ENCODE results near the gene MYRIP. TPM values are rescaled to one million over a fixed set of nuclear protein-coding genes. Genes with fewer than 3 reads are reported as not detected.

The MYRIP gene
- total RNA-seq, 2 donors from 2014 or later = not detected

DNA sequence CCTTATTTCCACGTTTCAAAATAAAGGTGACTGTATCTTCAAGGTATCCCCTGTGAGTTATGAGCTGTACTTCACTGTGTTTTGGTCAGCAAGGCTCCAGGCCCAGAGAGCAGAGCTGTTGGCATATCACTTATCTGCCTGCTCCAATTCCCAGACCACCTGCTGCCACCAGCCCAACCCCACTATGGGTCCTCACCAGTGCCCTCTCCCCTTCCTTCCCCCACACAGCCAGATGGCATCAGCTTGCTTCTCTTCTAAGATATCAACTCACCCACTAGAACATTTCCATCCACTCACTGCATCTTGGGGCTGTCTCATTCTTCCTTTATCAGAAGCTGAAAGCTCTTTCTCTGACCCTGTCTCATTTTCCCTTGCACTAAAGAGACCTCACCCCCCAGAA lies 363.2 kb downstream of the MYRIP start:
- H3K9me3 Mint-ChIP-seq = no peaks in the 10 kb centered on the region
- no peak for ATAC-seq (replicated peaks)
- H3K27ac Mint-ChIP-seq = no peak overlapping the region
- H3K36me3 Mint-ChIP-seq (ENCODE audit: low read depth) = no peaks in the 10 kb centered on the region
- H3K27me3 Mint-ChIP-seq = peaks cover 15% of the 10 kb centered on the region
- H3K4me3 Mint-ChIP-seq = no peak overlapping the region
- peaks cover 3% of the 10 kb centered on the region for H3K4me1 Mint-ChIP-seq

DNA sequence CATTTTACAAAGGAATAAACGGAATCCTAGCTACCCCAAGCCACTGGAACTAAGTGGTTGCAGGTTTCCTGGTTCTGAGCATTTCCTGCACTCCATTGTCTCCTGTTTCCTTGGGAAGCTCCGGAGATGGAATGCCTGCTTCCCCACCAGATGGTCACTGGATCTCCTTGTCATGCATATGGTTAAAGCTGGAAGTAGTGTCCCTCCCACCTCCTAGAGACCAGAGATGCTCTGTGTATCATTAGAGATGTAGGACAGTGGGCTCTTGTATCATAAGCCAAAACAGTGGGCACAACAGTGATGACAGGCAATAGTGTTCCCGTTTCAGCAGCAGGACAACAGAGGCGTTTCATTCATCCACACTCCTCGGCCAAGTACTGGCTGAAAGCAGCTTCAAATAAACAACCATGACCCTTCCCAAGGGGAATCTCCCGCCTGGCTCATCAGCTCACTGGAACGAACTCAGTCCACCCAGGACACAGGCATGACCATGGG lies 363.9 kb downstream of the MYRIP start:
- Mint-ChIP-seq H3K4me1 (peaks cover 3% of the 10 kb centered on the region), H3K27ac (no peak overlapping the region), H3K4me3 (no peak overlapping the region), H3K9me3 (no peaks in the 10 kb centered on the region), H3K27me3 (peaks cover 10% of the 10 kb centered on the region), H3K36me3 (ENCODE audit: low read depth) (no peaks in the 10 kb centered on the region)
- no peak for ATAC-seq (replicated peaks)

DNA sequence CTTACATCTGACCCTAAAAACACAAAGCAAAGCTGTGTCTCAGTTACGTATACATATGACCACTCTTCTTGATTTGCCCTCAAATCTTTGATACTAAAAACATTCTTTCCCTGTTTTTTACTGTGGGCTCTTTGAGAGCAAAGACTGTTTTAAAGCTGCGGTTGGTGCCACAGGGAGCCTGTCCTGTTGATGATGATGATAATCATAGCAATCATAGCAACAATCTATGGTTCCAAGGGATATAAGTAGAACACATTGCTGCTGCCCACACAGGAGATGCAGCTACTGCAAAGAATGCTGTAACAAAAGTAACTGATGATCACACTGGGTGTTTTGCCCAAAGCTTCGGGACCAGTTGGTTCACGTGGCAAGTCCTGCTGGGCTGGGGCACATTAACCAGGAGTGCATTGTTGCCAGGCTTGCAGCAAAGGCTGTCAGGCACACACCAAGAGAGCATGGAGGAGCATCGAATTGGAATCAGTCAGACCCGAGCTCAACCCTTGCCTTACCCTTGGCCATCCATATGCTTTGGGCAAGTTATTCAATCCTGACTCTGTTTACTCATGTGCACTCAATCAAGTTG lies 368.7 kb downstream of the MYRIP start:
- Mint-ChIP-seq H3K27ac (no peak overlapping the region), H3K27me3 (no peaks in the 10 kb centered on the region), H3K36me3 (ENCODE audit: low read depth) (no peaks in the 10 kb centered on the region), H3K4me1 (no peaks in the 10 kb centered on the region), H3K4me3 (no peak overlapping the region), H3K9me3 (no peaks in the 10 kb centered on the region)
- no peak for ATAC-seq (replicated peaks)

DNA sequence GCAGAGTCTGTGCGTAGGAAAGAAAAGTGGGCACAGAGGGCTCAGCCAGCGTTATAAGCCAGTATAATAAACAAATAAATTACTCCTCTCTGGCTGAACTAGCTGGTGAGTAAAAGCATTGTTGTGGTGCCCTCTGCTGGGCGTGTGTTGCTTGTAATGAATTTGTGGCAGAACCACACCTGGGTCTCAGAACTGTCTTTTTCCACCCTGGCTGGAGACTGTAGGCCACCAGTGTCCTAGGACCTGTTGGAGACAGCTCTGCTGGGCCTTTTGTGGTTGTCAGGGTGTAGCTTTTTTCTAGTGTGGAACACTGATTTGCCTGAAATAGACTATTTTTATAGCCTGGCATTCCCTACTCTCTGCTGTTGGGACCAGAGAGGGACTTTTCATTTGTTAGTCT lies 369.6 kb downstream of the MYRIP start:
- ATAC-seq (replicated peaks) = peak; percentile 35
- Mint-ChIP-seq H3K4me3 (no peak overlapping the region), H3K9me3 (no peaks in the 10 kb centered on the region), H3K36me3 (ENCODE audit: low read depth) (no peaks in the 10 kb centered on the region), H3K27me3 (no peaks in the 10 kb centered on the region), H3K4me1 (no peaks in the 10 kb centered on the region), H3K27ac (no peak overlapping the region)

DNA sequence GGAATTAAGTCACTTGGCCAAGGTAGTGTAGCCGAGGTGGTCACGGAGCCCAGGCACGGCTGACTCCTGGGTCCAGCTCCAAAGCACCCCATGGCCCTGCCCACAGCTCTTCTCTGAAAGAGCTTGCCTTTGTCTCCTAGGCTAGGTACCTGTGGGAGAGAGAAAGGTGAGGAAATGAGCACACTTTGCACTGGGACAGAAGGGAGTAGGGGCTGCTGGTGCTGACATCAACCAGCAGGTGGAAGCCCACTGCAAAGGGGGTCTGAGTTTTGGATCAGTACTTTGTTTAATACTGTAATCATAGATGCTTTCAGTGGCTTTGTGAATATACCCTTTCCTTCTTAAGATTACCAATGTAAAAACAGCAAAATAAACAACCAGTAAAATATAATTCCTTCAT lies 371.8 kb downstream of the MYRIP start:
- Mint-ChIP-seq H3K4me1 (no peaks in the 10 kb centered on the region), H3K27me3 (no peaks in the 10 kb centered on the region), H3K4me3 (no peak overlapping the region), H3K36me3 (ENCODE audit: low read depth) (no peaks in the 10 kb centered on the region), H3K27ac (no peak overlapping the region), H3K9me3 (no peaks in the 10 kb centered on the region)
- ATAC-seq (replicated peaks) = no peak

DNA sequence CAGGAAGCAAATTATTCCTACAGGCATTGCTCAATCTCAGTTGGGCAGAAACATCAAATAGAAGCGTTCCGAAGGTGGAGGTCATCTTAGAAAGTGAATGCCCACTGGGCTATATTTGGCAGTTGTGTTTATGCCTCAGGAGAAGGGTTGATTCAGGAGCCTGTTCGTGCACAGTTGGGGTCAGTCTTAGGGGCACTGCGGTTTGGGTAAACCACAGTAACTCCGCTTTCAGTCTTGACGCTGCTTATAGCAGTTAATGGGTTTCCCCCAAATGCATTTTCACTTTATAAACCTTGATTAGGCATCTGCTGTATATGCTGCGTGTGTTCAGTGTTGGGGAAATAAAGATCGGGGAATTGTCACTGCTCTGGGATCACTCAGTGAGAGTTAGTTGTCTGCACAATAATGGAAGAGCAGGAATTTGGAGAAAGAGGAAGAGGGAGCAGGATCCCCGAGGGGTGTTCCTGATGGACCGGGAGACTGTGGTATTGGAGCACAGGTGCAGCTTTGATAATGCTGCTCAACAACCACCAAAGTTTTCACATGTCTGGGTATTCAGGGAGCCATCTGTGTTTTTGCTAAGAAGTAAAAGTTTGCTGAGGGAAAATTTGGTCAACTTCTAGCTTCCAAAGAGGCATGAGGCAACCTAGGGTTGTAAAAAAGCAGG lies 375.8 kb downstream of the MYRIP start:
- ATAC-seq (replicated peaks) = no peak
- no peaks in the 10 kb centered on the region for H3K36me3 Mint-ChIP-seq (ENCODE audit: low read depth)

DNA sequence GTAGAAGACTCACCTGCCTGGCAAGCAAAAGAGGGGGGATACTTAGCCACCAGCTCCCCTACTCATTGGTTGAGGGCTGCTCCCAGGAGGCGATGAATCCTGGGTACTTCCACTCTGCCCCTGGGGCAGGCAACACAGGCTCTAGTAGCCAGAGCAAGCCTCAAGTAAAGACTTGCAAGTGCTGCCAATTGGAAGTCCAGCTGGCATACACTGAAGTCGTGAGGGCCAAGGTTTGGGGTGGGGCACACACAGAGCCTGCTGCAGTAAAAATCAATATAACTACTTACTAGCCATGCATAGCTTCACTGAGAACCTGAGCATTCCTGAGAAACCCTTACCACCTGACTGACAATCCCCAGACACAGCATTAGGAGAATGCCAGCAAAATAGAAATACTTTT lies 377.1 kb downstream of the MYRIP start:
- Mint-ChIP-seq H3K27me3 (no peaks in the 10 kb centered on the region), H3K9me3 (no peaks in the 10 kb centered on the region), H3K36me3 (ENCODE audit: low read depth) (no peaks in the 10 kb centered on the region), H3K4me1 (no peaks in the 10 kb centered on the region), H3K27ac (no peak overlapping the region), H3K4me3 (no peak overlapping the region)
- no peak for ATAC-seq (replicated peaks)

More for the DNA sequence above, 375.8 kb downstream of the MYRIP start:
- Mint-ChIP-seq H3K4me1 (no peaks in the 10 kb centered on the region), H3K4me3 (no peak overlapping the region), H3K27me3 (no peaks in the 10 kb centered on the region), H3K27ac (no peak overlapping the region), H3K9me3 (no peaks in the 10 kb centered on the region)

DNA sequence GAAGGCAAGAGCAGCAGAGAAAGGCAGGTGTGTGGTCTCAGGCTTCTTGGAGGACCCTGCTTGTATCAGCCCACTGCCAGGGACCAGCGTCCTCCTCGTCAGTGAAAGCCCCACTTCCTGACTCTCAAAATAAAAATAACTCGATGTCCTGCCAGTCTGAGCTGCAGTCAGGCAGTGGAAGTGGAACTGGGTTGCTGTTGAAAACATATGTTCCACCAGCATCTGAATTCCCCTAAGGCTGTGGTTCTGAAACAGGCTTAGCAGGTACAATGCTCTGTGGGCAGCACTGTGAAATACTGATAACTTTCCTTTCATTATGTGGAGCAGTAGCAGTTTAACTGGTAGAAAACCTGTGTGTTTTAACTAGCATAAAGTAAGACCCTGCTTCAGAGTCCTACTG lies 378.5 kb downstream of the MYRIP start:
- Mint-ChIP-seq H3K4me3 (no peak overlapping the region), H3K27me3 (no peaks in the 10 kb centered on the region), H3K36me3 (ENCODE audit: low read depth) (no peaks in the 10 kb centered on the region), H3K9me3 (no peaks in the 10 kb centered on the region), H3K4me1 (no peaks in the 10 kb centered on the region), H3K27ac (no peak overlapping the region)
- no peak for ATAC-seq (replicated peaks)

DNA sequence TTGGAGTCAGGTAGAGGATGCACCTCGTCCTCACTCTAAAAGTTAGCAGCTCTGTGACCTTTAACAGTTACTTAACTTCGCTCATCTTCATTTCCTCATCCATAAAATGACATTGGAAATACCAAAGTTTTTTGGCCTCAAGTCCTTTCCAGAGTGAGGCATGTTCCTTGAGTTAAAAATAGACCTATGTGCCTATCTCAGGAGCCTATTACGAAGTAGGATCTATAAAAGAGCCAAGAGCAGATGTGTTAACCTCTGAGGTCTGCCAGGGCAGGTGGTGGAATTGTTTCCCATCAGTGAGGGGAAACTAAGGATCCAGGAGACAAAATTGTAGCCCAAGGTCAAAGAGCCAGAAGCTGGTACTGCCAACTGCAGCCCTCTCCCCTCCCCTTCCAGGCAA lies 379.7 kb downstream of the MYRIP start:
- Mint-ChIP-seq H3K9me3 (no peaks in the 10 kb centered on the region), H3K4me3 (no peak overlapping the region), H3K27me3 (no peaks in the 10 kb centered on the region), H3K36me3 (ENCODE audit: low read depth) (no peaks in the 10 kb centered on the region), H3K4me1 (no peaks in the 10 kb centered on the region), H3K27ac (no peak overlapping the region)
- ATAC-seq (replicated peaks) = no peak

DNA sequence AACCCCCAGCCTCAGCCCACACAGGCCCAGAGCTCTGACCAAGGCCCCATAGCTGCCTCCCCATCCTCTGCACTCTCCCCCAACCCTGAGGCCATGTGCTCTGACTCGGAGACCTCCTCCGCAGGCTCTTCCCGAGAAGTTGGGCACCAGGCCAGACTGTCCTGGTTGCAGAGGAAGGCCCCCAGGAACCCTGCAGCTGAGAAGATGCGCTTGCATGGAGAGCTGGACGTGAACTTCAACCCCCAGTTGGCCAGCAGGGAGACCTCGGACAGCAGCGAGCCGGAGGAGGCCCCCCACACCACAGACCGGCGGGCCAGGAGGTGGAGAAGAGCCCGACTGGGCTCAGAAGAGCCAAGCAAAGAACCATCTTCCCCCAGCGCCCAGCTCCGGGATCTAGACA lies 380.6 kb downstream of the MYRIP start:
- H3K36me3 Mint-ChIP-seq (ENCODE audit: low read depth) = no peaks in the 10 kb centered on the region
- no peak for ATAC-seq (replicated peaks)
- no peak overlapping the region for H3K4me3 Mint-ChIP-seq
- no peaks in the 10 kb centered on the region for H3K9me3 Mint-ChIP-seq
- H3K4me1 Mint-ChIP-seq = no peaks in the 10 kb centered on the region
- H3K27ac Mint-ChIP-seq = no peak overlapping the region
- no peaks in the 10 kb centered on the region for H3K27me3 Mint-ChIP-seq

DNA sequence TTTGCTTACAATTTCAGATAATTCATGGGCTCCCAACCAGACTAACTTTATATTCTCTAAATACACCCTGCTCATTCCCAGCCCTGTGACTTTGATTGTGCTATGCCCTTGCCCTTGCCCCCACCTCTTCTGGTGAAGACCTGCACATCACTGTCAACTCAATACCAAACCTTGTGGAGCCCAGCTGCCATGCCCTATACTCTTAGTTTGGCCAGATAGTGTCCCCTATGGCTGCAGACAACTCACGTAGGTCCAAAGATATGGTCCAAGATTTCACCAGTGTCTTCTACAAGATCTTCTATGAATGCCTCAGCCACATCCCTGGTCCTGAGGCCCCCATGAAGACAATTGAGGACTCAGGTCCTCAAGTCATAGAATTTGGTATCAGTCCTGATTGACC lies 381.8 kb downstream of the MYRIP start:
- H3K4me1 Mint-ChIP-seq = no peaks in the 10 kb centered on the region
- no peak overlapping the region for H3K27ac Mint-ChIP-seq
- no peaks in the 10 kb centered on the region for H3K27me3 Mint-ChIP-seq
- H3K9me3 Mint-ChIP-seq = no peaks in the 10 kb centered on the region
- no peak for ATAC-seq (replicated peaks)
- H3K4me3 Mint-ChIP-seq = no peak overlapping the region
- H3K36me3 Mint-ChIP-seq (ENCODE audit: low read depth) = no peaks in the 10 kb centered on the region

DNA sequence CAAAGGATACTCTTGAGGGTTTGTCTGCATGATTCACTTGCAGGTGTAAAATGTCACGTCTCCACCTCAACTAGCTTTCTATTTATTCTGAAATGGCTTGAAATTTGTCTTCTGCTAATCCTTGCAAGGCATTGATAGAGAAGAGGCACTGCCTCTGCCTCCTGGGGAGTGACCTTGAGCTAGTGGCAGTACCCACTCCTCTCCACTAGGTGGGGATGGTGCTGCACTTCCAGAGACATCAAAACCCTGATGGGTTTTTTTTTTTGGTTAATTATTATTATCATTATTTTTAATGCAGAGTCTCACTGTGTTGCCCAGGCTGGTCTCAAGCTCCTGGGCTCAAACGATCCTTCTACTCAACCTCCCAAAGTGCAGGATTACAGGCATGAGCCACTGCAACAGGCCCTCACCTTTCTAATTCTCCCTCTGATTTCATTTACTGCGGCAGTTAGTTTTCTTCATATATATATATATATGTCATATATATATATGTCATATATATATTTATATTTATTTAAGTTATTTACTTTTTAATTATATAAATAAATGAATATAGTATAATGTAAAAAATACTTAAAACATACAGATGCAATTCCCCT lies 382.5 kb downstream of the MYRIP start:
- no peak overlapping the region for H3K4me3 Mint-ChIP-seq
- ATAC-seq (replicated peaks) = peak; percentile 62
- no peaks in the 10 kb centered on the region for H3K36me3 Mint-ChIP-seq (ENCODE audit: low read depth)
- H3K27me3 Mint-ChIP-seq = no peaks in the 10 kb centered on the region
- H3K4me1 Mint-ChIP-seq = no peaks in the 10 kb centered on the region
- H3K27ac Mint-ChIP-seq = no peak overlapping the region
- no peaks in the 10 kb centered on the region for H3K9me3 Mint-ChIP-seq

DNA sequence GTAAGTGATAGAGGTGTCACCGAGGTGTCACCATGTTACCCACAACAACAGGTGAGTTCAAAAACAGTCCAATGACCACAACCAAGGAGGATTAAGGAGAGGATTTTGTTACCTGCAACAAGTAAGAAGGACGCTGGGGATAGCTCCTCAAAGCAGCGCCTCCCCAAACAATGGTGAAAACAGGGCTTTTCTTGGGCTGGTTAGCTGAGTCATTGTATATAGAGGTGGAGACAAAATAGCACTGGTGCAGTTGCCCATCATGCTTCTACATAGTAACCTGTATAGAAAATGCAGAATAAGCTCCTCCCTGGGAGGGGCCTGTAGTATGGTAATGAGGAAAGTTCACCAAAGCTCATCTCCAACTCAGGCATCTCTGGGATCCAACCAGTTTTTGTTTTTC lies 383.2 kb downstream of the MYRIP start:
- H3K4me1 Mint-ChIP-seq = no peaks in the 10 kb centered on the region
- no peaks in the 10 kb centered on the region for H3K36me3 Mint-ChIP-seq (ENCODE audit: low read depth)
- no peaks in the 10 kb centered on the region for H3K9me3 Mint-ChIP-seq
- H3K27me3 Mint-ChIP-seq = no peaks in the 10 kb centered on the region
- no peak overlapping the region for H3K4me3 Mint-ChIP-seq
- H3K27ac Mint-ChIP-seq = no peak overlapping the region
- ATAC-seq (replicated peaks) = no peak

DNA sequence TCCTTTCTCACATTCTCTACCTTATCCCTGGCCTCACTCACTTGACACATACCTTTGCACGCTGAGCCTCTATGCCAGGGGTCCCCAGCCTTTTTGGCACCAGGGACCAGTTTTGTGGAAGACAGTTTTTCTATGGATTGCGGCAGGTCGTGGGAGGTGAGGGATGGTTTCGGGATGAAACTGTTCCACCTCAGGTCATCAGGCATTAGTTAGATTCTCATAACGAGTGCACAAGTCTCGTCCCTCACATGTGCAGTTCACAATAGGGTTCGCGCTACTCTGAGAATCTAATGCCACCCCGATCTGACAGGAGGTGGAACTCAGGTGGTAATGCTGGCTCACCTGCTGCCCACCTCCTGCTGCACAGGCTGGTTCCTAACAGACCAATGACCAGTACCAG lies 387.6 kb downstream of the MYRIP start:
- no peaks in the 10 kb centered on the region for H3K4me1 Mint-ChIP-seq
- no peaks in the 10 kb centered on the region for H3K36me3 Mint-ChIP-seq (ENCODE audit: low read depth)
- no peak for ATAC-seq (replicated peaks)
- H3K4me3 Mint-ChIP-seq = no peak overlapping the region
- no peaks in the 10 kb centered on the region for H3K27me3 Mint-ChIP-seq
- no peak overlapping the region for H3K27ac Mint-ChIP-seq
- H3K9me3 Mint-ChIP-seq = no peaks in the 10 kb centered on the region

DNA sequence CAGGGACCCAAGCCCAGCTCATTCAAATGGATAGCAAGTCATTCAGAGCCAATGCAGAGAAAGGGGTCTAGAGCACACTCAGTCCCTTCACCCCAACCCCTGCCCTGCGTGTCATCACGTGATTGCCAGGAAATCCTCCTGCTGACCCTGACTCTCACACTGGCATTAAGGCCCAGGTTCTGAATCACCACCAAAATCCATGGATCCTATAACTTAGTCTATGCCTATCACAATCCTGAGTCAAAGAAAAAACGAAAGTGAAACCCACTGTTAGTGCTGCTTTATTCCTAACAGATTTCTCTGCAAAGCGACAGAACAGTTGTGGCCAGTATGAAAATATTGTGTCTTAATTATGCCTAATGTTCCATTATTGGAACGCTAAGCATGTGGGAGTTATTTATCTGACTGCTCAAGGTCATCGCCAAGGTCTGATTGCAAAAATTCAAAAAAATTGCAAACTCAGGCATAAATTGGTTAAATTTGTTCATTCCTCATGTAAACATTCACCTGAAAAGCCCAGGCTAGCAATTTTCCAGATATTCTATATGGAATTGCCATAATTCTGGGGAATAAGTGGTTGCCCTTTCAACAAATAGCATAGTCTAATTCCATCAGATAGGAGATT lies 391.4 kb downstream of the MYRIP start:
- ATAC-seq (replicated peaks) = no peak
- Mint-ChIP-seq H3K4me3 (no peak overlapping the region), H3K9me3 (no peaks in the 10 kb centered on the region), H3K27ac (no peak overlapping the region), H3K27me3 (no peaks in the 10 kb centered on the region), H3K4me1 (no peaks in the 10 kb centered on the region), H3K36me3 (ENCODE audit: low read depth) (no peaks in the 10 kb centered on the region)

All from activated T-helper 17 cell treated with anti-CD3 and anti-CD28 coated beads, Interleukin-2, amount 50 U/mL, for 72 hours (primary cell).